Measurements from ENCODE around the gene TMEM169.

Gene TMEM169

DNA sequence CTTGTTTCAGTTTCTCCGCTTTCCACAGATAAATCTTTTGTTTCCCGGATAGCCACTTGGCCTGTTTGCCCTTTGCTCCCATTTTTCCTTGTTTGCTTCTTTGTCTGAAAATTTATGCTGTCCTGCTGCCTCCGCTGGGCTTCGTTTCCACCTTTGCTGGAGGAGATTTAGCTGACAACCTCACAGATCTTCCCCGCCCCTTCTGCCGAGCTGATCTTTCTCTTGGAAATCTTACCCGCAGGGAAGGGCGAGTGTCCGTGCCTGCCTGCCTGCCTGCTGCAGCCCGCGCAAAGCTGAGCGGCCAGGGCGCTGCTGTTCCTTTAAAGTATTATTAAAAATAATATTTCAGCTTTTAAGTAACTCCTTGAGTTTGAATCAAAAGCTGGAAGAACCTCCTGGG is 26.0 kb downstream of the TMEM169 start:
- no peak for DNase-seq

DNA sequence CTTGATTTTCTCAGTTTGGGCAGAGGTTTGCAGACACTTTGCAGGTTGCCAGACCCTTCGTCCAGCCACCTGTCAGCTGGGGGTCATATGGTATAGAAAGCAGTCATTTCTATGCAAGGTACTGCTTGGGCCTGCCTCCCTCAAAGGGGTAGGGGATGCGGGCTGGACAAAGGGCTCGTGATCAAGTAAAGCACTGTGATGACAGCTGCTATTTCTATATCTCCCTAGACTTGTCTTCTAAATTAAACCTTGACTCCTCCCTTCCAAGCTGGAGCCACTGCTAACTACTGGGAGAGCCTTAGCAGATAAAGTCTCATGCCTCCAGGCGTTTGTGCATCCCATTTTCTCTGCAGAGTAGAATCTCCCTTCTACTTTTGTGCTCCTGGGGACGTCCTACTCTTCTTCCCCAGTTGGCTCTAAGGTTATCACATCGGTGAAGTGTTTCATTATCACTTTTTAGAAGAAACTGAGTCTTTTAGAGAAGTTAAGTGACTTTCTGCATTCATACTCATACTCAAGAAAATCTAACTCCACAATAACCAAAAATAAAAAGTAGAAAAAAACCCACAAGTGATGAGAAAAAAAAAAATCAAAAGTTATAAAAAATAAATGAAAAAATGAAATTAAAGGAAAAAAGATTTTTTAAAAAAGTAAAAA is 26.7 kb downstream of the TMEM169 start:
- no peak for DNase-seq

DNA sequence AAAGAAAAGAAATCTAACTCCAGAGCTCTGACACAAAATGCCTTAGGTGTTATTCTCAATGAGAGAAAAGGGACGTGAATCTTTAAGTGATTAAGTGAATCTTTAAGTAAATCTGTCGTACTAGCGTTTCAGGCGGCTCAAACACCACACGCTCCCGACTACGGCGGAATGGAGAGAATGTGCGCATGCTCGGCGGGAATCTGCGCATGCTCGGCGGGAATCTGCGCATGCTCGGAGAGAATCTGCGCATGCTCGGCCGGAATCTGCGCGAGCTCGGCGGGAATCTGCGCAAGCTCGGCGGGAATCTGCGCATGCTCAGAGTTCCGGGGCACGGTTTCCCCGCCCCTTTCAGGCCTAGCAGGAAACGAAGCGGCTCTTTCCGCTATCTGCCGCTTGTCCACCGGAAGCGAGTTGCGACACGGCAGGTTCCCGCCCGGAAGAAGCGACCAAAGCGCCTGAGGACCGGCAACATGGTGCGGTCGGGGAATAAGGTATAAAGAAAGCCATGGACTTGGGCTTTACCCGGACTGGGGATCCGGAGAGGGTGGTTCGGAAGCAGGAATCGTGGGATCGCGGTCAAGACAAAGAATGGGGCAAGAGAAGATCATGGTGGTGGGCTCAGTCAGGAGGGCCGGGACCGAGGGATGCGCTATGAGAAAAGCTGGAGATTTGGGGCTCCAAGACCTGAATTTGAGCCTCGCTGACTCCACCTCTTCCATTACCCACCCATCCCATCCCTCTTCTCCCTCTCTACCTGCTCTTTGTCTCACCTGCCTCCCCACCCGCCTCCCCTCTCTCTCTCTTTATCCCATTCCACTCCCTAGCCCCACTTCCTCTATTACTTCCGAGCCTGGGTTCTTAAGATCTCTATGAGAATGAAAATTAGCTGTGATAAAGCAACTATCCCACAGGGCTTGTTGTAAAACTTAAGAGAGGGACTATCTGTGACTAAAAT is 27.5 kb downstream of the TMEM169 start, which contains the start of gene XRCC5:
XRCC5 (plus strand) TSS at position 382 of the 955 bp plus-strand sequence; CDS start at position 471, 89 bp downstream.
- peak; percentile 99 for DNase-seq

DNA sequence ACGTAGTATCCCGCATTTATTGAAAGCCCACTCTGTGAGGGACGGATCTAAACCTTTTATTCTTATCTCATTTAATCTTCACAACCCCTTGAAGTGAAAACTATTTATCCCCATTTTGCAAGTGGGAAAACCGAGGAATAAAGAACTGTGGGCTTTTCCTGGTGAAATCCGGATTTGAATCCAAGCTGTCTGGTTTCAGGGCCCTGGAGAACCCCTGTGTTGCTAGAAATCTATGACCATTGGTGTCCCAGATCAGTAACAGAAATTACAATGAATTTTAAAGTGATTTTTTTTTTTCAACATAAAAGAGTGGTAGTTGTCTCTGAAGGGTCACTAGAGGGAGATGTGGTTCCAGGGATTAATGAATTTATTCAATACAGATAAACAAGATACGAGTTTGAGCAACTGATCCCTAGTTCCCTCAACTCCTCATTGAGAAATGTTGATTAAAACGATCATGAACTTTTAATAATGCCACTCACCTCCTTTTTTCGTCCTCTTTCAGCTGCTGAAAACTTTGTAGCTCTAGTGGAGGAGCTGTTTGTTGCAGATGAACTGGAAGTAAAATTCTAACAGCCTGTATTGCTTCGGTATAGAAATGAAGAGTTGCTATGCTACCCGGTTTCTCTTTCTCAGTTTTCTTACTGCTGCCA is 28.4 kb downstream of the TMEM169 start:
- DNase-seq, result no peak

DNA sequence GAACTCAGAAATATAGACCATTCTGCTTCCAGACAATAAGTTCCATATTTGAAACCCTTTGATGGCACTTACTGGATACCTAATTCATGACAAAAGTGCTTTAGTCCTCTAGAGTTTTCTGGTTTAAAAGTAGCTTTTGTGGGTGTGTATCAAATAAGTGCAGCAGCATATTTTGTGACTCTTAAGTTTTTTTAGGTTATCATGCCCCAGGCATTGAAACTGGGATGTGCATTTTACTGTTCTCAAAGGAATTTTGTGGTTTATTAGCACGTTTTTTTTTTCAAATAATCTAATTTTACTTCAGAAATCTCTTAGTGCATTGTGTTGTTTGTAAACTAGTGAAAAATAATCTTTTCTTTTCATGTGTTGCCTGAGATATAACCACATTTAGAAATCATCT is 28.9 kb downstream of the TMEM169 start:
- no peak for DNase-seq

DNA sequence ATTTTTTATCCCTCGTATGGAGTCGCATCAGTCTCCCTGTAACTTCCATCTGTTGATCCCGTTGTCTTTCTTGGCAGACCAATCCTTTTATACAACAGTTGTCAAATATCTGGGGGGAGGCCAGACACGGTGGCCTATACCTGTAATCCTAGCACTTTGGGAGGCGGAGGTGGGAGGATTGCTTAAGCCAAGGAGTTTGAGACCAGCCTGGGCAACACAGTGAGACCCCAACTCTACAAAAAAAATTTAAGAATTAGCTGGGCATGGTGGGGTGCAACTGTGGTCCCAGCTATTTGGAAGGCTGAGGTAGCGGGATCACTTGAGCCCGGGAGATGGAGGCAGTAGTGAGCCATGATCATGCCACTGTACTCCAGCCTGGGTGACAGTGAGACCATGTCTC is 29.4 kb downstream of the TMEM169 start:
- no peak for DNase-seq

DNA sequence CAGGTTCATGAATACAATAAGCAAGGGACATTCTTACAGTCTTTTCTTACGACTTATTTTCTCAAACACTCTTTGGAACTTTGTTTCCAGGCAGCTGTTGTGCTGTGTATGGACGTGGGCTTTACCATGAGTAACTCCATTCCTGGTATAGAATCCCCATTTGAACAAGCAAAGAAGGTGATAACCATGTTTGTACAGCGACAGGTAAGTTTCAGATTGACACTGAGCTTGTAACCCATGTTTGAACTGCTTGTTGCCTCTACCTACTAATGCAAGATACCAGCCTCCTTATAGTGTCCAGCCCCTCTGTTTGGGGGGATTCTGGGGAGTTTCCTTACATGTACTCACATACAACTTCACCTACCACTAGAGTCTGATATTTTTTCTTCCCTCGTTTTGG is 31.2 kb downstream of the TMEM169 start:
- DNase-seq, result no peak

DNA sequence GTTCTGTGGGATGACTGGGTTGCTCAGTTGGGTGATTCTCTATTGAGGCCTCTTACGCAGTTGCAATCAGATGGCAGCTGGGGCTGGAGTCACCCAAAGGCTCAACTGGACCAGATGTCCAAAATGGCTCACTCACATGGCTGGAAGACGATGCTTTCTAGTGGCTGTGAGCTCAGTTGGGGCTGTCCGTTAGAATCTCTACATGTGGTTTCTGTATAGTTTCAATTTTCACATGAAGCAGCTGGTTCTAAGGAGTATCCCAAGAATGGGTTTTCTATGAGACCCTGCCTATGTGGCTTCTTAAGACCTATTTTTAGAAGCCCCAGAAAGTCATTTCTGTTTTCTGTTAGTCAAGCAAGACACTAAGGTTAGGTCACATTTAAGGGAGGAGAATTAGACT is 31.9 kb downstream of the TMEM169 start:
- DNase-seq, result no peak

DNA sequence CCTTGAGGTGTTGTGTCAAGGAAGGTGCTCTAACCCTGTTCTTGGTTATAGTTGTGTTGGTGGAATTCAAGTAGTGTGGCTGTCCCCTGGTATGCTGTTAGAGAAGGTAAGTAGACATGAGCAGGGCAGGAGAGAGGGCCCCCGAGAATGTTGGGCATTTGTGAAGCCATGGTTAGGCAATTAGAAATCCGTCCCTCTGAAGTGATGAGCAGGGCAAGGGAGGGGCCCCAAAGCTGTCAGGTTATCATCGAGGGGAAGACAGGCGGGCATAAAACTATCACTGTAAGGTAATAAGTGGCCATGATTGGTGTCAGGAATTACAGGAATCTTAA is 32.6 kb downstream of the TMEM169 start:
- DNase-seq, result no peak

DNA sequence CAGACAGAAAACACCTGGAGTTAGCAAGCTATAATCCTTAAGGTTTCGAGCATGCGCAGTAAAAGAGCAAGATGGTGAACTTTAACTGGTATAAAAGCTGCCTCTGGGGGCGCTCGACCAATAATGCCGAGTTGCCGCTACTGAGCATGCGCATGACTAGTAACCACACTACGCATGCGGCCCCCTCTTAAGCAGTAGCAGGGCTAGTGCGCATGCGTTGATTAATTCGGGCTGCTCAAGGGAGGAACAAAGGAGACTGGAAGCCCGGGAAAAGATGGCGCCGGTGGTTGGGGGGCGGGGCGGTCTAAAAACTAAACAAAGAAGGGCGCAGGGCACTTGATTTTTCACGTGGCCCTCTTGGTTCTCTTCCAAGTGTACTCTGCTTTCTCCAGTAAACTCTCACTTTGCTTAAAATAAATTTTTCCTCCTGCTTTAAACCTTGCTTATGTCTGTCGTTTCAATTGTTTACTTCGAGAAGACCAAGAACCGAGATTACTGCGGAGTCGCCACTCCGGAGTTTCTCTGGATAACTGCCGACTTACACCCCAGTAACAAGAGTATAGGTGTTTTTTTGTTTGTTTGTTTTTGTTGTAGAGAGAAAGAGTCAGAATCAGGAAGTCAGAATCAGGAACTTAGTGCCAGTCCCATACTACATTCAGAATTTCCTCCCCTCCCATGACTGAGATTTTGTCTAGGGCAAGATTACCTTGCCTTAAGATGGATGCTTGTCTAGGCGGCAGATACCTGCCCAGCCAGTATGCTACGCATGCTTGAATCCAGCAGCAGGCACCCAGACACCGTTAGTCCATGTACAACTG is 33.2 kb downstream of the TMEM169 start:
- DNase-seq, result peak; percentile 97

DNA sequence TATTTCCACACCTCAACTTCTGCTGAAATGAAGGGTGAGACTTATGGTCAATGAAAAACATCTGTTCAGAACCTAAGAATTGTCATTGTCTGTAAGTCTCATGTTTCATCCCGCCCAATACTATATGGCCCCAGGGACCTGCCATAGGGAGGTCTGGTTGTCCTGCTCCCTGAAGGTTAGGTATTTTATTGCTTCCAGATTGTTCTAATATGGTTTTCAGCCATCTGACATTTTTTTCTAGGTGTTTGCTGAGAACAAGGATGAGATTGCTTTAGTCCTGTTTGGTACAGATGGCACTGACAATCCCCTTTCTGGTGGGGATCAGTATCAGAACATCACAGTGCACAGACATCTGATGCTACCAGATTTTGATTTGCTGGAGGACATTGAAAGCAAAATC is 34.7 kb downstream of the TMEM169 start:
- no peak for DNase-seq

DNA sequence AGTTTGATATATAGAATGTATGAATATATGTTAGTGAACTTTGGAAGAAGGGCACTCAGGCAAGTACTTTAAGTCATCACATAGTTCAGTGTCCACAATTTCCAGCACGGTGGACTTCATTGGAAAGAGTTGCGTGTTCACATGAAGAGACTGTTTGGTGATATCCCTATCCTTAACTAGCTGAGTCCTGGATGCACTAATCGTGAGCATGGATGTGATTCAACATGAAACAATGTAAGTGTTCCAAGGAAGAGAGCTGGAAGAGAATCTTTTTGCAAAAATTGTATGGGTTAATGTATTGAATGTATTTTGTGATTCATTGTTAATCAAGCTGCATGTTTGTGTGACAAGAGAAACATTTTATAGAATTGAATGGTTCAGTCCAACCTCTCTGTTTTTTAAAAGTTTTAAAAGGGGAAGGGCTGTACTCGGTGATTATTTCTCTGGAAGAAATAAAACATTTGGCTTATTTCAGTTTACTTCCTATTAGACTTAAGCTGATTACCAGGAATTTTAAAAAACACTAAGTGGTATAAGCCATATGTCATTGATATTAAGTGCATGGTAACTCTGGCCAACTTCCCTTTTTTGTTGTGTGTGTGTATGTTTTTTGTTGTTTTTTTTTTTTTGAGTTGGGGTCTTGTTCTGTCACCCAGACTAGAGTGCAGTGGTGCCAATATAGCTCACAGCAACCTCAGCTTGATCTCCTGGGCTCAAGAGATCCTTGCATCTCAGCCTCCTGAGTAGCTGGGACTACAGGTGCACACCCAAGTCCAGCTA is 36.0 kb downstream of the TMEM169 start:
- DNase-seq, result no peak

DNA sequence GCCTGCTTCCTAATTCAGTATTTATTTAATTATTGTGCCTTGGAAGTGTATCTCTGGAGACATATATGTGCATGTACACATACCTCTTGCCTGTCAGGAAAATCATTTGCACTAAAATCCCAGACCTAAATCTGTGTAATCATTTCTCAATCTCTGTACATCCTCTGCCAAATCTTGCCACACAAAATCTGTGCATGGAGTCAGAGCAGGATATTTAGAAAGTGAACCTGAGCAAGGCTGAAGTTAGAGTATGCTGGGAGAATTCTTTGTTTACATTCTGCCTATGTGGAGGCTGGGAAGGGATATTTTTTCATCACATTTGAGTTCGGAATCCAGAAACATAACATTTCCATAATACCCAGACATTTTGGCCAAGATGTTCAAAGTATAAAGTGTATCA is 36.8 kb downstream of the TMEM169 start:
- no peak for DNase-seq

DNA sequence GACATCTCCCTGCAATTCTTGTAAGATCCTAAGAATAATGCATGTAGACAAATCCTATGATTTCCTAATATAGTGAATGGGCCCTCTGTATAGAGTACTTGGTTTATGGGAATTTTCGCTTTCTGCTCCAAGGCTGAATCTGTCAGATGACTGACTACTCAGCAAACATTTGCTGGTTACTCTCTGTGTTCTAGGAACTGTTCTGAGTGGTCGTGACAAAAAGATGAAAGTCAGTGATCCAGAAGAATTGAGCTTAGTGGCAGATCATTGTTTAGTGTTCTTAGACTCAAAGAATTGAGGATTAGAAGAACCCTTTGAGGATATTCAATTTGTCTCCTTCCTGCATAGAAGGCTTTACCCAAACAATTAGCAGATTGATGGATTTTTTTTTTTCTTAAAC is 37.4 kb downstream of the TMEM169 start:
- DNase-seq, result no peak

DNA sequence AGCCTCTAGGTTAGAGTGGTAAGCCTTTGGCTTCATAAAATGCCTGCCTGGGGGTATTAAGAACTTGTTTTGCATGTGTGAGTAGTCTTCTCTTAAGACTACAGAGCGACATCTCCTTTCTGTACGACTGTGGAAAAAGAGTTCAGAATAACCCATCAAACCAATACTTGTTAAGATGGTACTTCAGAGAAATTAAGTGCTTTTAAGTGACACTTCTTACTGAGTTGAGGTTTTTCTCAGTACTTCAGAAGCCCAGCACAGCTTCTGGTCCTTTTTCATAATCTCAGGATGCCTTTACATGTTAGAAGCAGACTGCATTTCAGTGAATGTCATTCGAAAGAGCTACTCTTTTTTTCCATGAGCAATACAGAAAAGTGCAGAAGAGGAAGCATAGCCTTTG is 38.3 kb downstream of the TMEM169 start:
- DNase-seq, result no peak

DNA sequence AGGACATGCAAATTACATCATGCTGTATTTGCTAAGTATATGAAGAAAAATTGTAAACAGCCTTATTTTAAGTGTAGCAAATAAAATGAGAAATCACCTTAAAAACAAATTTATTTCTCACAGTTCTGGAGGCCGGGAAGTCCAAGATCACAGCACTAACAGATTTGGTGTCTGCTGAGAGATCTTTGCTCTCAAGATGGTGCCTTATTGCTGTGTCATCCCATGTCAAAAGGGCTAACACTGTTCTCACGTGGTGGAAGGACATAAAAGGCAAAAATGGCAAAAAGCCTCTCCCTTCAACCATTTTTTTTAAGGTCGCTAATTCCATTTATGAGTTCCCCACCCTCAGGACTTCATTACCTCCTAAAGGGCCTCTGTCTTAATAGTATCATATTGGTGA is 39.5 kb downstream of the TMEM169 start:
- no peak for DNase-seq

DNA sequence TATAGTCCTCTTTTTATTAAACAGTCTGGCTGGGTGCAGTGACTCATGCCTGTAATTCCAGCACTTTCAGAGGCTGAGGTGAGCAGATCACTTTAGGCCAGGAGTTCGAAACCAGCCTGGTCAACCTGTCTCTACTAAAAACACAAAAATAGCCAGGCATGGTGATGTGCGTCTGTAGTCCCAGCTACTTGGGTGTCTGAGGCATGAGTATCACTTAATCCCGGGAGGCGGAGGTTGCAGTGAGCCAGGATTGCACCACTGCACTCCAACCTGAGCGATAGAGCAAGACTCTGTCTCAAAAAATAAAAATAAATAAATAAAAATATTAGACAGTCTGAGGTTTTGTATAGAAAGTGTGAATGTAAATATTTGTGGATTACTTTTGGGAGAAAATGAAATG is 45.2 kb downstream of the TMEM169 start:
- DNase-seq, result no peak

DNA sequence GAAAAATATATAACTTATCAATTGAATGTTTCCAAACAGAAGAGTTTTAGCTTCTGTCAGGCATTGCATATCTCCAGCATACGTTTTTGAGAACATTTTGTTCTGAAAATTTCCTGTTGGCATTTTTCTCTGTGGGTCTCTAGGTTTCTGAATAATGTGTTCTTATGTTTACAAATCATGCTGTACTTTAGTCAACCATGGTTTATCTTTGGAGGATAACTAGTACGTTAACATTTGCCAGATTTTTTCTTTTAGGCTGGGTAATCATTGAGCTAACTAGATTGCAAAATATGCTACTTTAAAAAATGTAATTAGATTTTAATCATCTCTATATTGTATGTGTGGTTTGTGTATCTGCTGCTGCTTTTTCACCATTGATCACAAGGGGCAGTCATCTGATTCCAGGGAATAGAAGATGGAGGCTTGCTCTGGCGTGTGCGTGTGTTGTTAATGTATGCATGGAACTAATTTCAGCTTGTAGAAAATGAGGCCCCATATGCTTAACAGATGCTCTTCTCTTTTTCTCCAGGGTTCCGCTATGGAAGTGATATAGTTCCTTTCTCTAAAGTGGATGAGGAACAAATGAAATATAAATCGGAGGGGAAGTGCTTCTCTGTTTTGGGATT is 48.7 kb downstream of the TMEM169 start:
- DNase-seq, result no peak

DNA sequence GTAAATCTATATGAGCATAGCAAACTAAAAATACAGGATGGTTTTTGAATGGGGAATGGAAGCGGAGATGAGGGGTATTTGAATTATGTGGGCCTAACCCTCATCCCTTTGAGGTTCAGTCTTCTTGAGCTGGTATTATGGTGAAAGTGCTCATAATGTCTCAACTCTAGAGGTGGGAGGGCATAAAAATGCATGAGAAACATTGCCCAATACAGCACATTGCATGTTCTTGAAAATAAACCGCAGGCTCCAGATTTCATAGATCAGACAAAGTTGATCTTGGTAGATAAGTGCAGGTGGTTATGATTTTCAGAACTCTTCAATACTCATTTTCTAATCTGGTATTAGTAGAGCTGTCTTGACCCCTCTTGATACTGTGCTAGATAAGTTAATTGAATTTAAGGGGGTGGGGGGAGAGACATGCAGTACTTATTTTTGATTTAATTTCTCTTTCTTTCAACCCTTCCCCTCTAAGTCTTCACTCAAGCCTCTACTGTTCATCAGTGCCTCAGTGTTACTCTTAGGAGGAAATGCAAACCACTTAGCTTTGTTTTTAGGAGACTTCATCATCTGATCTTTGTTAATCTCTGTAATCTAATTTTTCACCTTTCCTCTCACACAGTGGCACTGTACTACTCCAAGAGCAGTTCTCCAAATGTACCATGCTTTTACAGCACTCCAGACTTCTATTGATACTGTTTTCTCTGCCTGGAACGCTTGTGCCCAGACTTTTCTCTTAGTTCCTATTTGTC is 49.6 kb downstream of the TMEM169 start:
- DNase-seq, result no peak

DNA sequence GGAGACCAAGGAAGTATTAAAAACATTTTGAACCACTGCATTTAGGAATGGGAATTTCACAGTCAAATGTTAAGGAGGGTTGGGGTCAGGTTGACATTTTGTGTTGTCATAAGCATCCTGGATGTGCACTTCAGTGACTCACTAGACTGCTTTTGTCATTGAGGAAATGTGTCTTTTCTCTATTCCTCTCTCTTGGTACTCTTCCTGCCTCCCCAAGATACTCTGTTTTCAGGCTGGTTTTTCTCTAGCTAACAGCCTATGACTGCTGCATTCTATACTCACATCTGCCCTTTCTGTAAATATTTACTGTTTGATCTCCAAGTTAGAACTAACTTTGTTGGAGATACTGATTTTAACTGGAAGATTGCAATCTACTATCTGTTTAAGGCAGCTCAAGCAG is 50.9 kb downstream of the TMEM169 start:
- DNase-seq, result no peak

DNA sequence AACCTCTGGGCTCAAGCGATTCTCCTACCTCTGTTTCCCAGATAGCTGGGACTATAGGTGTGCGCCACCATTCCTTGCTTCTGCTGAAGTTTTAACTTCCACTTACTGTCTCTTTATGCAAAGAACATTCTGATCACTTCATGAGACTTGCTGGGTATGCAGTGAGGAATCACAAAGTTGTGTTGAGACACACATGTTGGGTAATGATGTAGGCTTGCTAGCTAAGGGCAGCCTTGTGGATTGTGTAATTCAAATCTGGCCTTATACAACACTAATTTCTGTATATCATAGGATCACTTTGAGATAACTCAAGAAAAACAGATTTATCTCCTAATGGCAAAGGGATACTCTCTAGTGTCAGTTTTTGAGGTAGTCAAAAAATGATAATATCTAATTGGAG is 51.7 kb downstream of the TMEM169 start:
- no peak for DNase-seq
